Tongue (tissue), 3 donors: Measurements from ENCODE around the gene CCL4. TPM values are rescaled to one million over a fixed set of nuclear protein-coding genes. Genes with fewer than 3 reads are reported as not detected.

ENCODE experiments used
- DNase-seq: peaks from one replicate; pipeline ENCODE4 v3.0.0-alpha.2; 2015
- small RNA-seq: library from RNA; depleted of rRNA; stranded (forward); fragments of <200 nt; gene quantifications from one replicate; pipeline ENCODE3, GENCODE V24; 2014; ENCODE audit warnings: low replicate concordance
- total RNA-seq: library from RNA; depleted of rRNA; stranded (reverse); fragments of >200 nt; gene quantifications from one replicate; pipeline ENCODE4 v1.2.3, GENCODE V29; 2014

The CCL4 gene
- total RNA-seq, 1 donor from 2014 or later: 2.7 TPM

DNA sequence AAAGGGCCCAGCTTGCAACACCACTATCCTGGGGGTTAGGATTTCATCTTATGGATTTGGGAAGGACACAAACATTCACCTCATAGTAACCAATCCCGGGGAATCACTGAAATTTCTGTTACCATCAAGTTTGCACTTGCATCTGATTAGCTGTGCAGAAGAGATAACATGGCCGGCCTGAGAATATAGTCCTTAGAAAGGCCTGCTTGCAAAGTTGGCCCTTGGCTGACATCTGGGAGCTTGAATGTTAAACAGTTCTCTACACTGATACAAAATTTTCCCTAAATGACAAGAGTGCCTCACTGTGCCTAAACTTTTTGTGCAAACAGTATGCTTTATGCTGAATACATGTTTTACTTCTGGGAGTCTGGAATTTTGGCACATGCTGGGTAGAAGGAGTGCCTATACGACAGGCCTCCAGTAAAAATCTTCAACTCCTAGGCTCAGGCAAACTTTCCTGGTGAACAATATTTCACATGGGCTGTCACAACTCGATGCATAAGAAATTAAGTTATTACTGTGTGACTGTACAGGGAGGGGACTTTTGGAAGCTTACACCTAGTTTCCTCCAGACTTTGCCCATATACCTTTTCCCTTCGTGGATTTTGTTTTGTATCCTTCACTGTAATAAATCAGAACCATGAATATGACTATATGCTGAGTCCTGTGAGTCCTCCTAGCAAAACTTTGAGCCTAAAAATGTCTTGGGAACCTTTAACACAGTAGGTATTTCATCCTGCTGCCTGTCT is 41.5 kb downstream of the CCL4 start:
- DNase-seq: no peak

DNA sequence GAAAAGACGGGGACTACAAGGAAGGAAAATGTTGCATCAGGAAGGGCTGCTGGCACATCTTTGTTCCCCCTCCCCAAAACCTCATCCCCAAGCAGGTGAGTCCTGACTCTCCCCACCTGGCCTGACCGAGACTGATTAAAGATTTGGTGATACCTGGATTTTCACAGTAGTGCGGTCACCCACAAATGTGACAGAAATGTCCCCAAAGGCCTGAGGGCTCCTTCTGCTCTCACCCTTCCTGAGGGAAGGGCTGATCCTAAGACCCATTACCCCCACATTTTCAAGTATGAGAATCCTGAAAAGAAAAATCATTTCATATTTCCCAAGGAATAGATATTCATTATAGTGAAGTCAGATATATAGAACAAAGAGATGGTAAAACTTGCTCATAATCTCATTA is 44.0 kb downstream of the CCL4 start:
- no peak for DNase-seq

GRCh38 chr17:36148559-36149295 is 45.1 kb downstream of the CCL4 start:
- peak; percentile 79 for DNase-seq

DNA sequence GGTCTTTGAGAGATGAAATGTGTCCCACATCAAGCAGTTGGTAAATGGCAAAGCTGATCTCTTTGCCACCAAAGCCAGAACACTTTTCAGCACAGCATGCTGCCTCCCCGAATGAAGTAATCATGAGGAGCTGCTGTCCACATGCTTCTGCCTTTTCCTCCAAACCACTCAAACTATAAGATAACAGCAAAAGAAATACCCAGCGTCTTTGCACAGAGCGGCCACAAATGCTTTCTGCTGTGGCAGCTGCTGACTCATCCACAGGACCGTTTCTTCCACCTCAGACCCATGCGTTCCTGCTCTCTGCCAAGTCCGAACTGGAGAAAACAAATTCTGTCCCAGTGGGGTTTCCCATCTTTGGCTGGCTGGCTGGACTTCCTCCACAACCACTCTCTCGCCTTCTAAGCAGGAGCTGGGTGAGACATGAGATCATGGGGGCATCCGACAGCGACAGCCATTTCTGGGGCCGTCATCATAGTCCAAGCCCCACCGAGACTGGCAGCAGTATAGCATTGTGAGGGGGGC is 45.7 kb downstream of the CCL4 start:
- DNase-seq: no peak

DNA sequence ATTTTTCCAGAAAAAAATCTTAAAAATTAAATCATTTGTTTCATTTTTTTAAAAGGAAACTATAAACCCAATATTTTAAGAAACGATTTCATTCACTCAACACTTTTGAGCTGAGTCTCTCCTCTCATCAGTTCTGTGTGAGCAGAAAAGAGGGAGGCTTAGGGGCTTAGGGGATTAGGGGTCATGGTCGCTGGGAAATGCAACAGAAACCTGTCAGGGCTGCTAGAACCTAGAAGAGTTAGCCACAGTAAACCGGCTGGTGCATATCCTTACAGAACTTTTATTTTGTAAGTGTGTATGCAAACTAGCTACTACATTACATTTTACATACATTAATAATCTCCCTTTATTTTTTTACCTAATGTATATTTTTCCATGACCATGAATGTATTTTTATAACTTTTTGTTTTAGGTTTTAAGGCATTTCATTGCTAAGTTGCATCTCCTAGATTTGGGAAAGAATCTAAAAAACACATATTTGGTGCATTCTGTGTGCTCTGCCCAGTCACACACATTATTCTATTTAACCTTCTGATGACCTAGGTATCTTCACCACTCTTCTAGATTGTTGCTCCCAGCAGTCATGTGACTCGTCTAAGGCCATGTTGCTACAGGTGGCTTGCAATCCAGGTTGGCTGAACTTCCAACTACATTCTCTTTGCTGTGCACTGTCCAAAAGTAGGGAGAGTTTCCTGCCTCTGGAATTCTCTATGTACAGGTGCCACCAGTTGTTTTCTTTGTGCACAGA is 48.4 kb downstream of the CCL4 start:
- no peak for DNase-seq

DNA sequence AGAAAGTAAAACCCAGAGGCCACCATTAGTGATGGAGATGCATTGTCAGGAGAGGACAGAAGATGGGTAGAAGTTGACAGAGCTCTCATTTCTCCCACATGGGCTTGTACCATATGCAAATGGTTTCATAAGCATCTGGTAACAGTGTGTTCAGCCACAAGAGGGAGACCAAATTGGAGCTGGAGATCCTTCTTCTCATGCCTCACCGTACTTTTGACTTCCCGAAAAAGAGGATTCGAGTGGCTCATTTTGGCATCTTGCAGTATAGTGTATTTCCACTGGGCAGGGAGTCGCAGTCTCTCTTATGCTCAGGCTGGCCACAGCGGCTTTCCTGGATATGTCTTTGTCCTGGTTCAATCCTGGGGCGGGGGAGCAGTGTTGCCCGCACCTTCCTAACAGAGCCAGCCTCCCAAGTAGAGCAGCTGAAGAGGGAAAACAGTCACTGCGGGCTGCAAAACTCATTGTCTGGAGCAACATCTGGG is 49.1 kb downstream of the CCL4 start:
- no peak for DNase-seq

DNA sequence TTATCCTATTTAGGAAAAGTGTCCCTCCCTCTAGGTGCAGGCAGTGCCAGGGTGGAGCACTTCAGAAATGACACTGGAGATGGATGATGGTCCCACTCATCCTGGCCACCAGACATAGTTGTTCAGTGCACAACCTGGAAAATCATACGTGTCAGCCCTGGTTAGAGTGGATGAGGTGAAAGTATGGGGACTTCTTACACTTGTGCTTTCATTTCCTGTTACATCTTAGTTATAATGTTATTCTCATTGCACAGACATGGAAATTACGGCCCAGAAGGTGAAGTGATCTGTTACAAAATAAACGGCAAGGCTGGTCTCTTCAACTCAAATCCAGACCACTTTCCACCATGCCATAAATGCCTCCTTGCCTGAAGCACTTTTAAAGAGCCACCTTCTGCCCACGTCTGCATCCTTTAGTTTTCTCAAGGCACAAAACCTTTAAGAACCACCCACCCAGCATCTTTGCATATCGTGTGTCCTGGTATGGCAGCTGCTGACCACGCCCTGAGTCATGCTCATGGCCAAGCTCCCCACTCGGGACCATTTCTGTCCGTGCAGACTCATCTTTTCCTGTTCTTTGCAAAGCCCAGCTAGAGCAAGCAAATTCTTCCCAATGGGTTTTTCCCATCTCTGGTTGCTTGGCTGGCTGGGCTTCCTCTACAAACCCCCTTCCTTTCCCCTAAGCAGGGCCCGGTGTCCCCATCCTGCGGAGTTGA is 50.4 kb downstream of the CCL4 start:
- DNase-seq: no peak

Small RNA genes lying within 50 kb of the gene (small RNA-seq; reads per million reads assigned to genes)
- gene RN7SL301P: not detected

Other genes starting within 250 kb of the CCL4 start
- not detected for gene HEATR9, start 234.9 kb upstream of the CCL4 start, total RNA-seq
- 3.5 TPM for gene CCL5, start 223.5 kb upstream of the CCL4 start, total RNA-seq
- gene RDM1, start 173.1 kb upstream of the CCL4 start, total RNA-seq: 1.6 TPM
- not detected for gene LYZL6, start 160.1 kb upstream of the CCL4 start, total RNA-seq
- gene CCL16, start 122.3 kb upstream of the CCL4 start, total RNA-seq: not detected
- 0.92 TPM for gene CCL14, start 117.1 kb upstream of the CCL4 start, total RNA-seq
- not detected for gene CCL15, start 102.3 kb upstream of the CCL4 start, total RNA-seq
- gene CCL23, start 85.9 kb upstream of the CCL4 start, total RNA-seq: not detected
- not detected for gene CCL18, start 39.6 kb upstream of the CCL4 start, total RNA-seq
- gene CCL3, start 13.7 kb upstream of the CCL4 start, total RNA-seq: 2.8 TPM
- 3.3 TPM for gene TBC1D3B, start 72.8 kb downstream of the CCL4 start, total RNA-seq
- 0.31 TPM for gene CCL3L1, start 92.9 kb downstream of the CCL4 start, total RNA-seq
- gene CCL4L2, start 107.2 kb downstream of the CCL4 start, total RNA-seq: 3.7 TPM
- 0.41 TPM for gene TBC1D3I, start 160.7 kb downstream of the CCL4 start, total RNA-seq
- gene TBC1D3G, start 220.1 kb downstream of the CCL4 start, total RNA-seq: 0.41 TPM